HPDE6-E6E7 (cell line): Measurements from ENCODE around the gene FOSB.
A peak's percentile ranks its signal among the peaks of the same experiment; 100 is the strongest.

Experiments
- DNase-seq: peaks from one replicate; pipeline ENCODE4 v3.0.0; 2011; ENCODE audit warnings: missing footprints; ENCODE audit errors: extremely low spot score

FOSB gene

DNA sequence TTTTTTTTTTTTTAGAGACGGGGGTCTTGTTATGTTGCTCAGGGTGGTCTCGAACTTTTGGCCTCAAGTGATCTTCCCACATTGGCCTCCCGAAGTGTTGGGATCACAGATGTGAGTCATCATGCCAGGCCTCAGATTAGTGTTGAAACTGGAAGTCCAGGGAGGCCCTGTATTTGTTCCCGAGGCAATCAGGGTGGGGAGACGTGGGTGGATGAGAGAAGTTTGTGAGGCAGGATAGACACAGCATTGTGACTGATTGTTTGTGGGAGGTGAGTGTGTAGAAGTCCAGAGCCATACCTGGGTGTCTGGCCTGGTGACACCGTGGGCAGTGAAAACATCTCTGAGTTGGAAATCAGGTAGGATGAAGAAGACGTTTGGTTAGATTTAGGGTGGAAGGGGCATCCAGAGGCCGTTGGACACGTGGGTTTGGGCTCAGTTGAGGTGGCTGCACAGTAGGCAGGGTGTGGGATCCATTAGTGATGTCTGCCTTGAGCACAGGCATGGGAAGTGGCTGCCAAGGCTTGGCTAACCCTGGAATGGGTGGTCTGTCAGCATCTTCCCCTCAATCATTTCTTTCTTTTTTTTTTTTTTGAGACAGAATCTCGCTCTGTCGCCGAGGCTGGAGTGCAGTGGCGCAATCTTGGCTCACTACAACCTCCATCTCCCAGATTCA, 16.6 kb downstream of the FOSB start:
- DNase-seq, result no peak

DNA sequence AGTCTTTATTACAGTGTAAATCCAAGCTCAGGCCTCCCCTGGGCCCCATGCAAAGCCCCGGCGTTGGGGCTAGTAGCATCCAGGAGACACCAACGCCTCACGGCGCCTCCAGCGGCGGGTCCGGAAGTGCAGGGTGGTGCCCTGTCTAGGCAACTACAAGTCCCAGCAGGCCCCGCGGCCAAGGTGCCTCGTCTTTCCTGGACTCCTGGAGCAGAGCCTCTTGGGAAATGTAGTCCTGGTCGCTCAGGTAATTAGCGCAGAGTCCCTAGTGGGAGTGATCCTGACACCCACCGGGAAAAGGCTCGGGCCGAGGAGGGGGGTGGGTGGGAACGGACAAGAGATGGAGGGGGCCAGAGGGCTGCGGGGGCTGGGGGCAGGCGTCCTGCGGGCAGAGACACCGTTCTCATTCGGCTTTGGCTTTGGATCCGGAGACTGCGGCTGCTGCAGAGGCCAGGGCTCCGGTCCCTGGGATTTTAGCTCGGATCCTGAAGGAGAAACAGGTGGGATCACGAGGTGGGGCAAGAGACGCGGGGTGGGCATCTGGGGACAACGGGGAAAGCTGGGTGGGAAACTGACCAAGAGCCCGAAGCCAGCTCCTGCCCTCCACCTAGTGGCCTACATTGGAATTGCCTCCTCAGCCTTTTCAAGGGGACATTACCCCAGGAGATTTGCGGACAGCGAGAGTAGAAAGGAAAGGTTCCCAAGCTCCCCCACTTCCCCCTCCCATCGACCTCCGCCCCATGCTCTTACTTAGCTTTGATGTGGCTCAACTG, 17.7 kb downstream of the FOSB start:
- DNase-seq, result peak; percentile 81

DNA sequence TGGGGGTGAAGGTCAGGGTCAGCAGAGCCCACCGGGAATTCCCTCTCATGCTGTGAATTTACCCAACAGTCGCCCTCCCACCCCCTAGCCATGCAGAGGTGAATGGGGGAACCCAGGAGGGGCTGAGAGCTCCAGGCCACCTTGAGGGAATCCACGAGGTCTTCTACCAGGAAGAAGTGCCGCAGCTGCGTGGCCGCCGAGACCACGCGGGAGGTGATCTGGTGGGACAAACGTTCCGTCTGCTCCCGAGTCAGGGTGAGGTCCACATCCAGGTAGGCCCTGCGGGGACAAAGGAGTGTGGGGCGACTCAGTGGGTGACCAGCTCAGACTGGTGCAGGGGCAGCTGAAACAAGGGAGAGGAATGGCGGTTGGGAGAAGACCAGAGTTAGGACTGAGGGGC, 20.9 kb downstream of the FOSB start:
- DNase-seq, result no peak

- no peak for DNase-seq
Observed at GRCh38 chr19:45489216-45489855, 21.5 kb downstream of the FOSB start.

DNA sequence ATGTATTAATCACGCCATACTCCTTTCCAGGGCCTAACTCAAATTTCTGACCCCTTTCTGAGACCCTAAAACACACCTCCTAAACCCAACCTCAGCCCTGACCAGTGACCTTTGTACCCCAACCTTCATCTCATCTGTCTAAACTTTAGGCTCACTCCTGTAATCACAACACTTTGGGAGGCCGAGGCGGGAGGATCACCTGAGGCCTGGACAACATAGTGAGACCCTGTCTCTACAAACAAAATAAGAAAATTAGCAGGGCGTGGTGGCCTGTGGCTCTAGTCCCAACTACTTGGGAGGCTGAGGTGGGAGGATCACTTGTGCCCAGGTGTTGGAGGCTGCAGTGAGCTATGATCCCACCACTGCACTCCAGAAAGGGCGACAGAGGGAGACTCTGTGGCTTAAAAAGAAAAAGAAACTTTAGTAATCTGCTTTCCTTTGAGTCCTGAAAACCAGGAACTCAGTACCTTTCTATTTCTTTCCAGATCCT, 24.4 kb downstream of the FOSB start:
- DNase-seq, result no peak

DNA sequence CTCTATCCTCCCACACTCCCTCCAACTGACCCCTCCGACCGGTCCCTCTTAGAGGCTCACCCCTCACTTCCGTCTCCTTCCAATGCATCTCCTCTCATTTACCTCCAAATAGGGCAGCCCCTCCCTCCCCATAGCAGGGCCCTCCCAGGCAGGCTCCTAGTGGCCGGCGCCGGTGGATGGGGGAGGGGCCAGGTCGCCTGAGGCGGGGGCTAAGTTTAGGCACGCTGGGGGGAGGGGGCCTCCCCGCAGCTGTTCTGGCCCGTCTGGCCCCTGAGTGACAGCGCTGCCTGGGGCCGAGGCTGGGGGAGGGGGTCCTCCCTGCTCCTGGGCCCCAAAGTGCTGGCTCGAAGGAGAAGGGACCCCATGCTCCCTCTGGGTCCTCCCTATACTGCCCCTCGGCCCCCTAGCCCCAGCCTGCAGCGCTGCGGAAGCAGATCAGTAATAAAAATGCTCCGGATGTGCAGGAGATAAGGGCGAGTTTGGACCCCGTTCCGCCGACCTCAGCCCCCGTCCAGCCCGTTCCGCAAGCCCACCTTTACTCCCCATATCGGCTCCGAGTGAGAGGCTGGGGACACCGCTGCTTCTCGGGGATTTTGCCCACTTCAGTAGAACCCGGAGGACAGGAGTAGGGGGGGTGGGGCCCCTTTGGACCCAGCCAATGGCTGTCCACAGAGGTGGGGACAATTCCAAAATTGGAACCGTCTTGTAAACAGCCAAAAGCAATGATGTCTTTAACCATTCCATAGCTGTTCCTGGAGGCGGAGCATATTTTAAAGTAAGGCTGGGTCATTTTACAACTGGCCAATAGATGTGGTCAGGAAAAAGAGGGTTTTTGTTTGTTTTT, 25.1 kb downstream of the FOSB start:
- DNase-seq, result no peak

DNA sequence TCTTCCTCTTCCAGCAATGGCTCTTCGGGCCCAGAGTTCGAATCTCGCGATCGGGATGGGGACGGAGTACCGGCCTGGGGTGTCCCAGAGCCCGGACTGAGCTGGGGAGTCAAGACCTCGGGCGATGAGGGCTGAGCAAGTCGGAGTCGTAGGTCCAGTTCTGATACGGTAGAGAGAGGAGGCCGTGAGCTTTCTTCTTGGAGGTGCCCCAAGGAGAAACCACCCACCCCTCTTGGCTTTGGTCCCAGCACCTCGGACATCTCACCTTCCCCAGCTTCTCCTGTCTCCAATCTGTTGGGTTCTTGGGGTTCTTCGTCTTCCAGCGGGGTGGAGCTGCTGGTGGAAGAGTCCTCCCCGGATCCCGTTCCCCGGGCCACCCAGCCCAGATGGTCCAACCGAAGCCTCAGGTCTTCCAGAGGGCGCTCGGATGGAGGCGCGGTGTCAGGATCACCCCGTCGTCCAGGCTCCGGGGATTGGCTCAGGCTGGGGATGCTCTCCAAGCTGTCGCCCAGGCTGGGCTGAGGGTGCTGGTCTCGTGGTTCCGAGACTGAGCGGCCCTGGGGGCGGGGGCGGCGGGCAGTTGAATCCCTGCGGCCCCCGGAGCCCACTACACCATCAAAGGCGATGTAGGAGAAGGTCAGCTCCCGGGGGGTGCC, 26.6 kb downstream of the FOSB start:
- DNase-seq, result no peak

DNA sequence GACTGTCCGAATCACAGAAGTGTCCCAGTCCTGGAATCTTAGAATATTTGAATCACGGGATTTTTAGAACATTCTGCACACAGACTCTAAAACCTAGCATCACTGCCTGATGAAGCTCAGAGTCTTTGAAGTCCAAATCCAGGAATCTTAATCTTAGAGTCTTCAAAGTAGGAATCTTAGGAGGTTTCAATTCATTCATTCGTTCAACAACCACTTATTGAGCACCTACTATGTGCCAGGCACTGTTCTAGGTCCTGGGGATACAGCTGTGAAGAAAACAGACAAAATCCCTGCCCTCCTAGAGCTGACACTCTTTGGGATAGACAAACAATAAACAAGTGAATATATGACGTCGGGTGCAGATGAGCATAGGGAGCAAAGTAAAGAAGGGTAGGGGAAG, 27.4 kb downstream of the FOSB start:
- DNase-seq, result no peak

GRCh38 chr19:45496349-45496953, 28.7 kb downstream of the FOSB start:
- no peak for DNase-seq

DNA sequence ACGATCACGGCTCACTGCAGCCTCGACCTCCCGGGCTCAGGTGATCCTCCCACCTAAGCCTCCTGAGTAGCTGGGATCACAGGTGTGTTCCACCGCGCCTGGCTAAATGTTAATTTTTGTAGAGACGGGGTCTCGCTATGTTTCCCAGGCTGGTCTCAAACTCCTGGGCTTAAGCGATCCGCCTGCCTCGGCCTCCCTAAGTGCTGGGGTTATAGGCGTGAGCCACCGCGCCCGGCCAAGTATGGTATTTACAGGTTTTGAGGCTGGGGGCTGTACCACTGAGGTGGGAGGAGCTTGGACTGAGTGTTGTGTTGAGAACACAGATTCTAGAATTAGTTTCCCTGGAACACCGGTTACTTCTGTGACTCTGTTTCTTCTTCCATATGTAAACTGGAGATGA, 30.0 kb downstream of the FOSB start:
- no peak for DNase-seq

DNA sequence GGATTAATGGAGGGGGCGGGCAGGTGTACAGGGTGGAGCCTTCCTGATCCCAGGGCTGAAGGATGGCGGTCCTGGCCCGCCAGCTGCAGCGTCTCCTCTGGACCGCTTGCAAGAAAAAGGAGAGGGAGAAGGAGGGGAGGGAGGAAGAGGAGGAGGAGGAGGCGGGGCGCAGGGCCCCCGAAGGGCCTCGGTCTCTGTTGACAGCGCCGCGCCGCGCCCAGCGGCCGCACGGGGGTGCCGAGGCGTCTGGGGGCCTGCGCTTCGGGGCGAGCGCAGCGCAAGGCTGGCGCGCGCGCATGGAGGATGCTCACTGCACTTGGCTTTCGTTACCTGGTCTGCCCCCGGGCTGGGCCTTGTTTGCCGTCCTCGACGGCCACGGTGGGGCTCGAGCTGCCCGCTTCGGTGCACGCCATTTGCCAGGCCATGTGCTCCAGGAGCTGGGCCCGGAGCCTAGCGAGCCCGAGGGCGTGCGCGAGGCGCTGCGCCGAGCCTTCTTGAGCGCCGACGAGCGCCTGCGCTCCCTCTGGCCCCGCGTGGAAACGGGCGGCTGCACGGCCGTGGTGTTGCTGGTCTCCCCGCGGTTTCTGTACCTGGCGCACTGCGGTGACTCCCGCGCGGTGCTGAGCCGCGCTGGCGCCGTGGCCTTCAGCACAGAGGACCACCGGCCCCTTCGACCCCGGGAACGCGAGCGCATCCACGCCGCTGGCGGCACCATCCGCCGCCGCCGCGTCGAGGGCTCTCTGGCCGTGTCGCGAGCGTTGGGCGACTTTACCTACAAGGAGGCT, 30.8 kb downstream of the FOSB start, which contains the start of gene PPM1N:
Gene PPM1N (plus strand): TSS at position 33 of the 785 bp plus-strand sequence. CDS start 30 bp downstream, at position 63.
- DNase-seq, result no peak

DNA sequence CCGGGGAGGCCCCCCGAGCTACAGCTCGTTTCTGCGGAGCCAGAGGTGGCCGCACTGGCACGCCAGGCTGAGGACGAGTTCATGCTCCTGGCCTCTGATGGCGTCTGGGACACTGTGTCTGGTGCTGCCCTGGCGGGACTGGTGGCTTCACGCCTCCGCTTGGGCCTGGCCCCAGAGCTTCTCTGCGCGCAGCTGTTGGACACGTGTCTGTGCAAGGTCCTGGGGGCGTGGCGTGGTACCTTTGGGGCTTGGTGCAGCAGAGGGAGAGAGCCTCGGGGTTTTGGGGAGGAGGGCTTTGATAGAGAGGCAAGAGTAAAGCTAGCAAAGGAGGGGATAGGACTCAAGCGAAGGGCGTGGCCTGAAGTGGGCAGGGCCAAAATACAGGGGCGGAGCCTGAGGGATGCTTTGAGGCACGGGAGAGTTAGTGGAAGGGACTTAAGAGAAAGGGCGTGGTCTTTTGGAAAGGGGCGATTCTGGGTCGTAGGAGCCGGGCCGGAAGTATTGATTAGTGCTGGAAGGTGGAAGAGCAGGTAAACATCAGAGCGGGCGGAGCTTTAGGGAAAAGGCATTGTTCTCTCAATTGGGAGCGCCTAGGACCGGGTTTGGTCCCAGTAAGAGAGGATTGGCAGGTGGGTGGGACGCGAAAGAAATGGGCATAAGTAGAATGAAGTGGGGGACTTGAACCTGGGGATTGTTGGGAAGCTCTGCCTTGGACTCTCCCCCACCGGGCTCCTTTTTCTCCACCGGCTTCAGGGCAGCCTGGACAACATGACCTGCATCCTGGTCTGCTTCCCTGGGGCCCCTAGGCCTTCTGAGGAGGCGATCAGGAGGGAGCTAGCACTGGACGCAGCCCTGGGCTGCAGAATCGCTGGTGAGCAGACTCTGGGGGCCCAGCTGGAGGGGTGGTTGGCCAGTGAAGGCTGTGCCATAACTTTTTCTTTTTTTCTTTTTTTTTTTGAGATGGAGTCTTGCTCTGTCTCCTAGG, 31.7 kb downstream of the FOSB start:
- DNase-seq, result no peak

DNA sequence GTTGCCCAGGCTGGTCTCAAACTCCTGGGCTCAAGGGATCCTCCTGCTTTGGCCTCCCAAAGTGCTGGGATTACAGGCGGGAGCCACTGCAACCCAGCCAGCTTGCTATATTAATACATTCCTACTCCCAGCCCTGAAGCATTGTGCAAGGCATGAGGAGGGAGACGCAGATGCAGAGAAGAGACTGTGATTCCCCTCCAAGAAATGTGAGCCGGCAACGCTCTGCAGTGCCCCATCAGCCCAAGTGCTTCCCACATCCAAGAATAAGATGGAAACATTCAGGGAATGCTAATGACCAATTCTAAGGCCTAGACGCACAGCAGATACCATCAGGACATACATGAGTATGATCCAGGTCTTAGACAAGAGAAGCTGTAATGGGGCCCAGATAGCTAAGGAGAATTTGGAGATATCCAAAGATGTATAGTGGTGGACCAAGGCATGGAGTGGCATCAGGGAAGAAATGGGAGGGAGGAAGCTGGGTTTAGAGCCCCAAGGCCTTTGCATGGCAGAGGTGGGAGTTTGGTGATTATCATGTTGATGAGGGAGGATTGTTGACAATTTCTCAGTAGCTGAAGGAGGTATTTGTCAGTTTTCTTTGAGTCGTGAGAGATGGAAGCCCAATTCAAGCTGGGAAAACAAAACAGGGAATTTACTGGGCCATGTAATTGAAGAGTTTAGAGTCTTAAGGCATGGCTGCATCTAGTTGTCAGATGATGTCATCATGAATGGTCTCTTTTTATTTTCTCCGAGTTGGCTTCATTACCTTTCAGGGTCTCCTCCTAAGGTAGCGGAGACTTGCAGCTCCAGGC, 33.3 kb downstream of the FOSB start:
- no peak for DNase-seq

- DNase-seq, result no peak
Observed at GRCh38 chr19:45501730-45502014, 33.9 kb downstream of the FOSB start.

GRCh38 chr19:45502111-45502510, 34.3 kb downstream of the FOSB start:
- no peak for DNase-seq

DNA sequence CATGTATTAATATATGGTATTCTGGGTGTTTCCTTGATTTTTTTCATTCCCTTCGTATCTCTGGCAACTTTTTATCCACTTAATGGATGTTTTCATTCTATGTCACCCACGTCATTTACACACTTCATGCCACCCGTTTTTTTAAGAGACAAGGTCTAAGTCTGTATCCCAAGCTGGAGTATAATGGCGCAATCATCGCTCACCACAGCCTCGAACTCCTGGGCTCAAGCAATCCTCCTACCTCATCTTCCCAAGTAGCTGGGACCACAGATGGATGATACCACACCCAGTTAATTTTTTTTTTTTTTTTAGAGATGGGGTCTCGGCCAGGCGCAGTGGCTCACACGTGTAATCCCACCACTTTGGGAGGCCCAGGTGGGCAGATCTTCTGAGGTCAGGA, 36.1 kb downstream of the FOSB start:
- no peak for DNase-seq

DNA sequence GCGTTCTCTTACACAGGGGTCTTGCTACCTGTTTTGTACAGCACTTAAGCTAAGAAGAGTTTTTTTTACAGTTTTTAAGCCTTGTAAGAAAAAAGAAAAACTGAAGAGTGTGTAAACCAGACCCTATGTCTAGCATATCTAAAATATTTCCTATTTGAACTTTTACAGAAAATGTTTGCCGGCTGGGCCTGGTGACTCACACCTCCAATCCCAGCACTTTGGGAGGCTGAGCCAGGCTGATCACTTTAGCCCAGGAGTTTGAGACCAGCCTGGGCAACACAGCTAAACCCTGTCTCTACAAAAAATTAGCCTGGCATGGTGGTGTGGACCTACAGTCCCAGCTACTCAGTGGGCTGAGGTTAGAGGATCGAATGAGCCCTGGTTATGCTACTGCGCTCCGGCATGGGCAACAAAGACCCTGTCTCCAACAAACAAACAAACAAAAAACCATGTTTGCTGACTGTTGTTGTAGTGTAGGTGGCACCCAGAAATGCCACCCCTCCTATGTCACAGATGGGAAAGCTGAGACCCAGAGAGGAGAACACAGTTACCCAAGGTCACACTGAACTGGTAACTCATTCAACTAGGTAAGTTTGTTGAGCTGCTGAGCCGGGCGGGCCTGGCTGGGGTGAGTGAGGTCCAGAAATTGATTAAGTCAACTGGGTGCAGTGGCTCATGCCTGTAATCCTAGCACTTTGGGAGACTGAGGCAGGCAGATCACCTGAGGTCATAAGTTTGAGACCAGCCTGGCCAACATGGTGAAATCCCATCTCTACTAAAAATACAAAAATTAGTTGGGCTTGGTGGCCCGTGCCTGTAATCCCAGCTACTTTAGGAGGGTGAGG, 37.6 kb downstream of the FOSB start:
- no peak for DNase-seq

DNA sequence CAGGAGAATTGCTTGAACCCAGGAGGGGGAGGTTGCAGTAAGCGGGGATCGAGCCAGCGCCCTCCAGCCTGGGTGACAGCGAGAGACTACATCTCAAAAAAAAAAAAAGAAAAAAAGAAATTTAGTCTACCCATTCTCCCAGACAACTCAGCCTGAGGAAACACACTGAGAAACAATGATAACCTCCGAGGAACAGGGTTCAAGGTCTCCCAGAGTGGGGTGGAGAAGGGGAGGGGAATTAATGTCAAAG, 38.1 kb downstream of the FOSB start:
- DNase-seq, result no peak
